Measurements from ENCODE around the gene FAM114A1. TPM values are rescaled to one million over a fixed set of nuclear protein-coding genes. Genes with fewer than 3 reads are reported as not detected.
"Not testable (repeated sequence)": the region's sequence is repeated elsewhere in the genome, so short reads cannot be mapped to it uniquely, and the experiment has no call there.

FAM114A1 gene
- total RNA-seq, 1 donor from 2014 or later: 223 TPM

- no peaks in the 10 kb centered on the region for H3K9me3 Mint-ChIP-seq (ENCODE audit: low read depth)
- H3K27me3 Mint-ChIP-seq (ENCODE audit: low read depth): no peaks in the 10 kb centered on the region
- no peak for DNase-seq (ENCODE audit: low spot score)
- H3K36me3 Mint-ChIP-seq (ENCODE audit: low read depth): peaks cover 57% of the 10 kb centered on the region
- H3K4me3 Mint-ChIP-seq (ENCODE audit: unreplicated experiment): no peak overlapping the region
- peak overlapping the region; percentile 32 for H3K27ac Mint-ChIP-seq (ENCODE audit: unreplicated experiment)
- H3K4me1 Mint-ChIP-seq (ENCODE audit: low read depth): peaks cover 8% of the 10 kb centered on the region
- TF ChIP-seq, protein P1, sequence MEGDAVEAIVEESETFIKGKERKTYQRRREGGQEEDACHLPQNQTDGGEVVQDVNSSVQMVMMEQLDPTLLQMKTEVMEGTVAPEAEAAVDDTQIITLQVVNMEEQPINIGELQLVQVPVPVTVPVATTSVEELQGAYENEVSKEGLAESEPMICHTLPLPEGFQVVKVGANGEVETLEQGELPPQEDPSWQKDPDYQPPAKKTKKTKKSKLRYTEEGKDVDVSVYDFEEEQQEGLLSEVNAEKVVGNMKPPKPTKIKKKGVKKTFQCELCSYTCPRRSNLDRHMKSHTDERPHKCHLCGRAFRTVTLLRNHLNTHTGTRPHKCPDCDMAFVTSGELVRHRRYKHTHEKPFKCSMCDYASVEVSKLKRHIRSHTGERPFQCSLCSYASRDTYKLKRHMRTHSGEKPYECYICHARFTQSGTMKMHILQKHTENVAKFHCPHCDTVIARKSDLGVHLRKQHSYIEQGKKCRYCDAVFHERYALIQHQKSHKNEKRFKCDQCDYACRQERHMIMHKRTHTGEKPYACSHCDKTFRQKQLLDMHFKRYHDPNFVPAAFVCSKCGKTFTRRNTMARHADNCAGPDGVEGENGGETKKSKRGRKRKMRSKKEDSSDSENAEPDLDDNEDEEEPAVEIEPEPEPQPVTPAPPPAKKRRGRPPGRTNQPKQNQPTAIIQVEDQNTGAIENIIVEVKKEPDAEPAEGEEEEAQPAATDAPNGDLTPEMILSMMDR (IDR thresholded peaks at IDR 0.05): no peak
Observed at GRCh38 chr4:38907696-38908270, 40.2 kb downstream of the FAM114A1 start.

DNA sequence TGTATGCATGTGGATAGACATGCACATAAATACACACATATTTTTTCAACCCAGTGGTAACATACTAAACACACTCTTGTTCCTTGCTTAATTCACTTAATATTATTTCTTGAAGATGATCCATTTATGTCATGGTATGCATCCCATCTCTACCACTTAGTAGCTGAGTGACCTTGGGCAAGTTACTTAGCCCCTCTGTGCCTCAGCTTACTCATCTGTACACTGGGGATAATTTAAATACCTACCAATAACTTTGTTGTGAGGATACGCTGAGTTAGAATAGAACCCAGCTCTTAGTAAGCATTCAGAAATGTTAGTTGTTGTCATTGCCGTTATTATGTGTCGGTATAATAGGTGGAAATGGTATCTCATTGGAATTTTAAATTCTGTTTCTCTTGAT, 41.4 kb downstream of the FAM114A1 start:
- no peak for DNase-seq (ENCODE audit: low spot score)
- no peak overlapping the region for H3K27ac Mint-ChIP-seq (ENCODE audit: unreplicated experiment)
- TF ChIP-seq, protein P1 (IDR thresholded peaks at IDR 0.05): no peak
- H3K27me3 Mint-ChIP-seq (ENCODE audit: low read depth): no peaks in the 10 kb centered on the region
- H3K36me3 Mint-ChIP-seq (ENCODE audit: low read depth): peaks cover 58% of the 10 kb centered on the region
- peaks cover 8% of the 10 kb centered on the region for H3K4me1 Mint-ChIP-seq (ENCODE audit: low read depth)
- no peaks in the 10 kb centered on the region for H3K9me3 Mint-ChIP-seq (ENCODE audit: low read depth)
- no peak overlapping the region for H3K4me3 Mint-ChIP-seq (ENCODE audit: unreplicated experiment)

DNA sequence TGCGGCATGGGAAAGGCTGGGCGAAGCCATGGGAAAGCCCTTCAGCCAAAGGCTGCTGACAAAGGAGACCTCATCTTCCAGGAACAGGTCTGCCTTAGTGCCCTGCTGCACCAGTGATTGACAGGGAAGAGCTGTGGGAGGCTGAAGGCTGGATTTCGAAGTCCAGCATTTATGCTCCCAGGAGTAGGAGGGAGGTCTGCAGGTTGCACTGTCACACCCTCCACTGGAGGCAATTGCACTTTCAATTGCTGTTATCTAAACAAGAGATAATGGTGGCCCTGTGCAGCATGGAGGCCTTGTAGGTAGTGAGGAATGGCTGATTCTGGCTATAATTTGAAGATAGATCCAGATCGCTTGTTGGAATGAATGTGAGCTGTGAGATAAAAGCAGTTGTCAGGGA, 43.7 kb downstream of the FAM114A1 start:
- no peak overlapping the region for H3K4me3 Mint-ChIP-seq (ENCODE audit: unreplicated experiment)
- DNase-seq (ENCODE audit: low spot score): no peak
- H3K27ac Mint-ChIP-seq (ENCODE audit: unreplicated experiment): no peak overlapping the region
- TF ChIP-seq, protein P1 (IDR thresholded peaks at IDR 0.05): no peak
- peaks cover 62% of the 10 kb centered on the region for H3K36me3 Mint-ChIP-seq (ENCODE audit: low read depth)
- H3K9me3 Mint-ChIP-seq (ENCODE audit: low read depth): no peaks in the 10 kb centered on the region
- H3K27me3 Mint-ChIP-seq (ENCODE audit: low read depth): no peaks in the 10 kb centered on the region
- peaks cover 8% of the 10 kb centered on the region for H3K4me1 Mint-ChIP-seq (ENCODE audit: low read depth)

DNA sequence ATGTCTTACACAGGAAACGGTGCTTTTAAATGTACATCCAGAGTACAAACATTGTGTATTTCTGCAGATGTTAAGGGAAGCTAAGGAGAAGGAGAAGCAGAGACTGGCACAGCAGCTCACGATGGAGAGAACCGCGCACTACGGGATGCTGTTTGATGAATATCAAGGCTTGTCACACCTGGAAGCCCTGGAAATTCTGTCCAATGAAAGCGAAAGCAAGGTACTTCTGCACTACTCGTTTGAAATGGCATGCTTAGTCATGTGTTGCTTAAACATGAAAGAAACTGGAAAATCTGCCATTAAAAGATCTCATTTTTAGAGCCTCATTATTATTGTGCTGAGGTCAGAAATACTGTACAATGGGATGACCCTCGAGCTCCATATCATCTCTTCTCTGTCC, 47.2 kb downstream of the FAM114A1 start:
- Mint-ChIP-seq H3K4me1 (ENCODE audit: low read depth) (peaks cover 14% of the 10 kb centered on the region), H3K4me3 (ENCODE audit: unreplicated experiment) (no peak overlapping the region), H3K27me3 (ENCODE audit: low read depth) (no peaks in the 10 kb centered on the region), H3K27ac (ENCODE audit: unreplicated experiment) (no peak overlapping the region), H3K9me3 (ENCODE audit: low read depth) (no peaks in the 10 kb centered on the region), H3K36me3 (ENCODE audit: low read depth) (peaks cover 50% of the 10 kb centered on the region)
- TF ChIP-seq, protein P1 (IDR thresholded peaks at IDR 0.05): no peak
- no peak for DNase-seq (ENCODE audit: low spot score)

GRCh38 chr4:38916267-38916666, 48.7 kb downstream of the FAM114A1 start:
- H3K4me3 Mint-ChIP-seq (ENCODE audit: unreplicated experiment); H3K9me3 Mint-ChIP-seq (ENCODE audit: low read depth); H3K27me3 Mint-ChIP-seq (ENCODE audit: low read depth); H3K27ac Mint-ChIP-seq (ENCODE audit: unreplicated experiment); DNase-seq (ENCODE audit: low spot score): not testable (repeated sequence)
- H3K36me3 Mint-ChIP-seq (ENCODE audit: low read depth): peaks cover 40% of the 10 kb centered on the region
- peaks cover 27% of the 10 kb centered on the region for H3K4me1 Mint-ChIP-seq (ENCODE audit: low read depth)

- peaks cover 31% of the 10 kb centered on the region for H3K4me1 Mint-ChIP-seq (ENCODE audit: low read depth)
- no peak overlapping the region for H3K4me3 Mint-ChIP-seq (ENCODE audit: unreplicated experiment)
- H3K27me3 Mint-ChIP-seq (ENCODE audit: low read depth): no peaks in the 10 kb centered on the region
- DNase-seq (ENCODE audit: low spot score): no peak
- TF ChIP-seq, protein P1 (IDR thresholded peaks at IDR 0.05): no peak
- H3K36me3 Mint-ChIP-seq (ENCODE audit: low read depth): peaks cover 45% of the 10 kb centered on the region
- H3K9me3 Mint-ChIP-seq (ENCODE audit: low read depth): no peaks in the 10 kb centered on the region
- H3K27ac Mint-ChIP-seq (ENCODE audit: unreplicated experiment): peak overlapping the region; percentile 70
Observed at GRCh38 chr4:38917481-38918025, 49.9 kb downstream of the FAM114A1 start.

Measured in chondrocyte (in vitro differentiated cells).